ENCODE measurements around the gene CTNND2. TPM values are rescaled to one million over a fixed set of nuclear protein-coding genes. Genes with fewer than 3 reads are reported as not detected.

CTNND2 gene
- total and polyA plus RNA-seq, 2 donors (not counting 1 experiment from before 2014, with no cell fraction given) = not detected

GRCh38 chr5:10923310-10923709 lies 980.9 kb downstream of the CTNND2 start:
- peaks cover 8% of the 10 kb centered on the region for H3K27me3 Mint-ChIP-seq
- Histone ChIP-seq H4K20me1 (ENCODE audit: control insufficient read depth, insufficient read depth, low read length, poor library complexity, severe bottlenecking) (no peaks in the 10 kb centered on the region), H3K79me2 (ENCODE audit: control insufficient read depth, insufficient read depth, low read length) (no peaks in the 10 kb centered on the region), H3K4me2 (replicated peaks; ENCODE audit: low read depth, low read length, poor library complexity, severe bottlenecking) (no peak overlapping the region), H2AFZ (ENCODE audit: insufficient read depth, low read depth, low read length, poor library complexity, severe bottlenecking) (no peak overlapping the region), H3K27me3 (replicated peaks in 1 of 4; ENCODE audit: control extremely low read depth in 1 of 4, control insufficient read depth in 3 of 4, insufficient read depth in 4 of 4, low read length in 3 of 4) (no peaks in the 10 kb centered on the region), H3K27ac (ENCODE audit: low read length in 2 of 2) (no peak overlapping the region), H3K9me3 (ENCODE audit: control extremely low read depth in 1 of 3, control insufficient read depth in 2 of 3, insufficient read depth in 1 of 3, low read length in 2 of 3) (peaks cover 0 to 4% (median 0%) of the 10 kb centered on the region in 3 donors), H3K4me3 (ENCODE audit: control extremely low read depth in 1 of 5, extremely low read depth in 1 of 5, insufficient read depth in 1 of 5, low read depth in 2 of 5, low read length in 4 of 5) (no peak overlapping the region), H3K9ac (ENCODE audit: low read length) (no peak overlapping the region), H3K36me3 (replicated peaks in 1 of 2; ENCODE audit: control extremely low read depth in 1 of 2, control insufficient read depth in 1 of 2, extremely low read depth in 1 of 2, insufficient read depth in 2 of 2, low read length in 1 of 2) (no peaks in the 10 kb centered on the region), H3K4me1 (ENCODE audit: control insufficient read depth in 2 of 2, insufficient read depth in 2 of 2, low read length in 2 of 2) (no peaks in the 10 kb centered on the region)
- TF ChIP-seq CTCF (IDR thresholded peaks at IDR 0.05) (no peak), EZH2 (IDR thresholded peaks at IDR 0.05; ENCODE audit: borderline replicate concordance, insufficient read depth, low read depth, low read length, poor library complexity, severe bottlenecking) (no peak)
- POLR2A ChIA-PET = no interaction called here
- no peak overlapping the region for H3K27ac Mint-ChIP-seq
- intact Hi-C loops (cut with micrococcal nuclease) = no loop called here
- CTCF ChIA-PET = no interaction called here
- no peak overlapping the region for H3K4me3 Mint-ChIP-seq
- ATAC-seq (ENCODE audit: low read depth) (no peak), DNase-seq (no peak)
- no peaks in the 10 kb centered on the region for H3K9me3 Mint-ChIP-seq (ENCODE audit: insufficient read depth)
- no peaks in the 10 kb centered on the region for H3K4me1 Mint-ChIP-seq
- WGBS (ENCODE audit: insufficient coverage) = 63% methylated on average over 2 of the region's 3 CpGs

Small RNAs within 50 kb of the gene (small RNA-seq; reads per million reads assigned to genes)
- gene RNU6-429P (ENCODE audit: insufficient read length, low read depth, low replicate concordance) = not detected
